ENCODE results near the gene NSUN6.
"Not testable (repeated sequence)": the region's sequence is repeated elsewhere in the genome, so short reads cannot be mapped to it uniquely, and the experiment has no call there.

NSUN6 gene

GRCh38 chr10:18599392-18599791 lies 52.0 kb downstream of the NSUN6 start:
- H3K79me2 ChIP-seq (ENCODE audit: insufficient read depth, low read length), result no peaks in the 10 kb centered on the region
- H3K4me1 ChIP-seq (ENCODE audit: insufficient read depth, low read length), result no peaks in the 10 kb centered on the region
- H3K9me3 ChIP-seq (ENCODE audit: insufficient read depth, low read length, severe bottlenecking), result no peaks in the 10 kb centered on the region
- no peak overlapping the region for H3K9ac ChIP-seq (ENCODE audit: low read depth, low read length)
- DNase-seq (no peak), ATAC-seq (ENCODE audit: insufficient read depth, low read depth) (no peak)
- TF ChIP-seq EZH2 (IDR thresholded peaks at IDR 0.05; ENCODE audit: borderline replicate concordance, low read depth, low read length, severe bottlenecking) (no peak), CTCF (IDR thresholded peaks at IDR 0.05; ENCODE audit: borderline replicate concordance, extremely low read depth, low read length, poor library complexity, severe bottlenecking) (no peak)
- no peaks in the 10 kb centered on the region for H4K20me1 ChIP-seq (ENCODE audit: insufficient read depth, low read length)
- no peak overlapping the region for H2AFZ ChIP-seq (ENCODE audit: low read depth, low read length)
- no peak overlapping the region for H3K4me2 ChIP-seq (ENCODE audit: insufficient read depth, low read length)
- no peak overlapping the region for H3K27ac ChIP-seq (ENCODE audit: low read length)
- peaks cover 21% of the 10 kb centered on the region for H3K36me3 ChIP-seq (ENCODE audit: insufficient read depth, low read length)
- no peak overlapping the region for H3K4me3 ChIP-seq (ENCODE audit: low read depth in 1 of 2, low read length in 2 of 2)
- H3K27me3 ChIP-seq (ENCODE audit: insufficient read depth, low read length, poor library complexity), result no peaks in the 10 kb centered on the region

DNA sequence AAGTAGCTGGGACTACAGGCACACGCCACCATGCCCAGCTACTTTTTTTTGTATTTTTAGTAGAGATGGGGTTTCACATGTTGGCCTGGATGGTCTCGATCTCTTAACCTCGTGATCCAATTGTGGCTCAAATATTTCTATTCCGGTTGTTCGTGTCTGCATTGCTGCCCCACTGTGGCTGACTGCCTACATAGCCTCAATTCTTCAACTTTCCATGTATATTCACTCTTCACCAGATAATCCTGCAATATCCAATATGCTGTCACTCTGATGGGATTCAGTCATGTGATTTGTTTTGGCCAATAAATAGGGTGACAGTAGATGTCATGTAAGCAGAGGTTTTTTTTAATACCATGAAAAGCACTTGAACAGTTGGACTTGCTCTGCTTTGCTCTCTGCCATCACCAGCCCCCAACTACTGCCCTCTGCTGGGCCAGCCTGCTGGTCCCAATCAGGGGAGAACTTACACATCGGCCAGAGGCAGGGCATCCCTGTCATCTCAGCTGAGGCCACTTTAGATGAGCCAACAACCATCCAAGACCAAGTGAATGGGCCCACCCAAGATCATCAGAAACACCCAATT lies 56.7 kb downstream of the NSUN6 start:
- no peak; the same call in 2 of the 3 replicates for ATAC-seq (ENCODE audit: insufficient read depth, low read depth)
- Histone ChIP-seq H3K27me3 (ENCODE audit: insufficient read depth, low read length, poor library complexity) (no peaks in the 10 kb centered on the region), H3K4me3 (ENCODE audit: low read depth in 1 of 2, low read length in 2 of 2) (no peak overlapping the region), H3K27ac (ENCODE audit: low read length) (no peak overlapping the region), H4K20me1 (ENCODE audit: insufficient read depth, low read length) (no peaks in the 10 kb centered on the region), H2AFZ (ENCODE audit: low read depth, low read length) (no peak overlapping the region), H3K9ac (ENCODE audit: low read depth, low read length) (no peak overlapping the region), H3K4me2 (ENCODE audit: insufficient read depth, low read length) (no peak overlapping the region), H3K4me1 (ENCODE audit: insufficient read depth, low read length) (no peaks in the 10 kb centered on the region), H3K9me3 (ENCODE audit: insufficient read depth, low read length, severe bottlenecking) (no peaks in the 10 kb centered on the region), H3K79me2 (ENCODE audit: insufficient read depth, low read length) (no peaks in the 10 kb centered on the region), H3K36me3 (ENCODE audit: insufficient read depth, low read length) (peaks cover 17% of the 10 kb centered on the region)
- TF ChIP-seq EZH2 (IDR thresholded peaks at IDR 0.05; ENCODE audit: borderline replicate concordance, low read depth, low read length, severe bottlenecking) (no peak), CTCF (IDR thresholded peaks at IDR 0.05; ENCODE audit: borderline replicate concordance, extremely low read depth, low read length, poor library complexity, severe bottlenecking) (peak; percentile 44)
- no peak for DNase-seq

DNA sequence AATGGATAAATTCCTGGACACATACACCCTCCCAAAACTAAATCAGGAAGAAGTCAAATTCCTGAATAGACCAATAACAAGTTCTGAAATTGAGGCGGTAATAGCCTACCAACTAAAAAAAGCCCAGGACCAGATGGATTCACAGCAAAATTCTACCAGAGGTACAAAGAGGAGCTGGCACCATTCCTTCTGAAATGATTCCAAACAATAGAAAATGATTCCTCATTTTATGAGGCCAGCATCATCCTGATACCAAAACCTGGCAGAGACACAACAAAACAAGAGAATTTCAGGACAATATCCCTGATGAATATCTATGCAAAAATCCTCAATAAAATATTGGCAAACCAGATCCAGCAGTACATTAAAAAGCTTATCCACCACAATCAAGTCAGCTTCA lies 60.2 kb downstream of the NSUN6 start:
- H2AFZ ChIP-seq (ENCODE audit: low read depth, low read length); H3K4me1 ChIP-seq (ENCODE audit: insufficient read depth, low read length); H3K79me2 ChIP-seq (ENCODE audit: insufficient read depth, low read length); DNase-seq; H3K9me3 ChIP-seq (ENCODE audit: insufficient read depth, low read length, severe bottlenecking); ATAC-seq (ENCODE audit: insufficient read depth, low read depth); H3K9ac ChIP-seq (ENCODE audit: low read depth, low read length); H4K20me1 ChIP-seq (ENCODE audit: insufficient read depth, low read length); H3K27me3 ChIP-seq (ENCODE audit: insufficient read depth, low read length, poor library complexity); H3K27ac ChIP-seq (ENCODE audit: low read length); H3K4me3 ChIP-seq (ENCODE audit: low read depth in 1 of 2, low read length in 2 of 2); H3K4me2 ChIP-seq (ENCODE audit: insufficient read depth, low read length): not testable (repeated sequence)
- H3K36me3 ChIP-seq (ENCODE audit: insufficient read depth, low read length), result peaks cover 35% of the 10 kb centered on the region

GRCh38 chr10:18586637-18587036 lies 64.8 kb downstream of the NSUN6 start:
- not testable (repeated sequence) for H2AFZ ChIP-seq (ENCODE audit: low read depth, low read length); H3K9me3 ChIP-seq (ENCODE audit: insufficient read depth, low read length, severe bottlenecking); H3K79me2 ChIP-seq (ENCODE audit: insufficient read depth, low read length); H3K4me2 ChIP-seq (ENCODE audit: insufficient read depth, low read length); H3K9ac ChIP-seq (ENCODE audit: low read depth, low read length); H4K20me1 ChIP-seq (ENCODE audit: insufficient read depth, low read length); DNase-seq; H3K27ac ChIP-seq (ENCODE audit: low read length); ATAC-seq (ENCODE audit: insufficient read depth, low read depth); H3K27me3 ChIP-seq (ENCODE audit: insufficient read depth, low read length, poor library complexity); H3K4me3 ChIP-seq (ENCODE audit: low read depth in 1 of 2, low read length in 2 of 2)
- Histone ChIP-seq H3K36me3 (ENCODE audit: insufficient read depth, low read length) (peaks cover 43% of the 10 kb centered on the region), H3K4me1 (ENCODE audit: insufficient read depth, low read length) (peaks cover 26% of the 10 kb centered on the region)

Data from DND-41 (cell line).